IMR-90 (cell line): ENCODE measurements around the gene DLX1. TPM values are rescaled to one million over a fixed set of nuclear protein-coding genes. Genes with fewer than 3 reads are reported as not detected.

Source experiments
- ATAC-seq: fragments of 200-7000 bp; cut with Tn5 transposase; 2 replicates; pipeline ENCODE4 v1.9.1; 2020; ENCODE audit warnings: low read depth, mild to moderate bottlenecking, moderate library complexity
- BruUV-seq: library from RNA; stranded (reverse); fragments of 400-500 nt; replicated peaks from 2 replicates; lab custom pipeline; 2021; lab: Mats Ljungman, UMichigan
- CTCF ChIA-PET: fragments of 300-600 bp; formaldehyde crosslinking; extraction: SDS; loops from one replicate; lab custom pipeline; 2021; ENCODE audit warnings: antibody characterized with exemption; lab: Yijun Ruan, JAX
- POLR2A ChIA-PET: fragments of 300-600 bp; sonication (Branson Sonifier 250); formaldehyde crosslinking; loops from one replicate; lab custom pipeline; 2022; ENCODE audit warnings: antibody characterized with exemption; ENCODE audit not compliant: unreplicated experiment; lab: Charles Lee
- DNase-seq: peaks from one replicate; pipeline ENCODE4 v3.0.0; 2013
- H2AFZ ChIP-seq: replicated peaks from 2 replicates; pipeline ENCODE3; 2013; ENCODE audit warnings: low read length, mild to moderate bottlenecking; ENCODE audit not compliant: poor library complexity
- H2AK5ac ChIP-seq: 2 replicates; pipeline ENCODE4 v1.6.1; 2013; ENCODE audit warnings: low read depth, low read length, inconsistent platforms
- H2AK9ac ChIP-seq: replicated peaks from 2 replicates; pipeline ENCODE3; 2013; ENCODE audit warnings: mild to moderate bottlenecking, low read depth, low read length, moderate library complexity; ENCODE audit not compliant: poor library complexity
- H2BK120ac ChIP-seq: 2 replicates; pipeline ENCODE4 v1.6.1; 2013; ENCODE audit warnings: low read depth, low read length, inconsistent platforms
- H2BK15ac ChIP-seq: 3 replicates; pipeline ENCODE4 v1.6.1; 2013; ENCODE audit warnings: low read depth, low read length, inconsistent platforms
- H2BK20ac ChIP-seq: 2 replicates; pipeline ENCODE4 v1.6.1; 2013; ENCODE audit warnings: low read depth, mild to moderate bottlenecking, inconsistent platforms, low read length, moderate library complexity
- H2BK5ac ChIP-seq: 2 replicates; pipeline ENCODE4 v1.6.1; 2013; ENCODE audit warnings: mild to moderate bottlenecking, low read depth, low read length, inconsistent platforms; ENCODE audit not compliant: poor library complexity, severe bottlenecking
- H3K14ac ChIP-seq: replicated peaks from 2 replicates; pipeline ENCODE4 v1.6.1; 2013; ENCODE audit warnings: low read depth, low read length, inconsistent platforms
- H3K18ac ChIP-seq: 2 replicates; pipeline ENCODE4 v1.6.1; 2013; ENCODE audit warnings: low read depth, low read length, control low read depth
- H3K23ac ChIP-seq: 2 replicates; pipeline ENCODE4 v1.6.1; 2013; ENCODE audit warnings: low read depth, low read length, inconsistent platforms
- H3K27ac ChIP-seq: 2 replicates; pipeline ENCODE4 v1.5.1; 2013; ENCODE audit warnings: mild to moderate bottlenecking, control low read depth, low read length; ENCODE audit not compliant: insufficient read depth
- H3K27me3 ChIP-seq: 2 replicates; pipeline ENCODE4 v1.6.1; 2013; ENCODE audit warnings: low read length; ENCODE audit not compliant: control insufficient read depth, insufficient read depth
- H3K36me3 ChIP-seq: 2 replicates; pipeline ENCODE4 v1.6.1; 2013; ENCODE audit warnings: low read length, mixed read lengths; ENCODE audit not compliant: control insufficient read depth, insufficient read depth
- H3K4ac ChIP-seq: 2 replicates; pipeline ENCODE4 v1.6.1; 2013; ENCODE audit warnings: low read depth, low read length, inconsistent platforms
- H3K4me1 ChIP-seq: 2 replicates; pipeline ENCODE4 v1.6.1; 2013; ENCODE audit warnings: low read length, mixed read lengths; ENCODE audit not compliant: control insufficient read depth, insufficient read depth
- H3K4me2 ChIP-seq: 2 replicates; pipeline ENCODE4 v1.6.1; 2013; ENCODE audit warnings: low read depth, mild to moderate bottlenecking, control low read depth, low read length, moderate library complexity
- H3K4me3 ChIP-seq: 2 replicates; pipeline ENCODE4 v1.5.1; 2013; ENCODE audit warnings: low read depth, mild to moderate bottlenecking, control low read depth, low read length, moderate library complexity; ENCODE audit not compliant: insufficient read depth
- H3K56ac ChIP-seq: 2 replicates; pipeline ENCODE4 v1.6.1; 2013; ENCODE audit warnings: low read length, inconsistent platforms; ENCODE audit not compliant: insufficient read depth; ENCODE audit errors: extremely low read depth
- H3K79me1 ChIP-seq, 2 experiments: 2 replicates each; pipeline ENCODE4 v1.6.1; 2013; ENCODE audit warnings: low read length in 2 of 2, inconsistent platforms in 1 of 2, low read depth in 1 of 2
- H3K9ac ChIP-seq: 2 replicates; pipeline ENCODE4 v1.6.1; 2013; ENCODE audit warnings: low read depth, low read length, control low read depth
- H3K9me1 ChIP-seq: 2 replicates; pipeline ENCODE4 v1.6.1; 2013; ENCODE audit warnings: low read length, inconsistent platforms; ENCODE audit not compliant: insufficient read depth
- H3K9me3 ChIP-seq: 2 replicates; pipeline ENCODE4 v1.6.1; 2013; ENCODE audit warnings: low read length; ENCODE audit not compliant: control insufficient read depth, insufficient read depth
- H4K20me1 ChIP-seq: 2 replicates; pipeline ENCODE4 v1.6.1; 2013; ENCODE audit warnings: low read length, inconsistent platforms; ENCODE audit not compliant: insufficient read depth
- H4K5ac ChIP-seq: 2 replicates; pipeline ENCODE4 v1.6.1; 2013; ENCODE audit warnings: mild to moderate bottlenecking, low read depth, low read length, control low read depth
- H4K8ac ChIP-seq, 2 experiments: 2 replicates each; pipeline ENCODE4 v1.6.1; 2013; ENCODE audit warnings: low read depth in 2 of 2, low read length in 2 of 2, control low read depth in 1 of 2, inconsistent platforms in 1 of 2
- H4K91ac ChIP-seq: 2 replicates; pipeline ENCODE4 v1.6.1; 2013; ENCODE audit warnings: low read depth, low read length, inconsistent platforms; ENCODE audit not compliant: insufficient read depth
- BHLHE40 ChIP-seq: fragments of 150-350 bp; IDR thresholded peaks from 2 replicates; pipeline ENCODE4 v1.6.1; 2016; ENCODE audit warnings: mild to moderate bottlenecking, low read depth, low read length
- CHD1 ChIP-seq: IDR thresholded peaks from 2 replicates; pipeline ENCODE4 v1.6.1; 2012; ENCODE audit warnings: low read depth, low read length, improper control_type of control experiment
- FOS ChIP-seq: fragments of 150-350 bp; IDR thresholded peaks from 2 replicates; pipeline ENCODE4 v1.6.1; 2016; ENCODE audit warnings: low read depth, low read length
- MAFK ChIP-seq: IDR thresholded peaks from 2 replicates; pipeline ENCODE4 v1.6.1; 2012; ENCODE audit warnings: low read depth, low read length, improper control_type of control experiment
- MXI1 ChIP-seq: IDR thresholded peaks from 2 replicates; pipeline ENCODE4 v1.6.1; 2012; ENCODE audit warnings: low read depth, mild to moderate bottlenecking, low read length, moderate library complexity, borderline replicate concordance
- POLR2A ChIP-seq: IDR thresholded peaks from 2 replicates; pipeline ENCODE4 v1.6.1; 2012; ENCODE audit warnings: mild to moderate bottlenecking, low read depth, low read length
- RAD21 ChIP-seq: IDR thresholded peaks from 2 replicates; pipeline ENCODE4 v1.6.1; 2012; ENCODE audit warnings: low read length, improper control_type of control experiment
- RFX5 ChIP-seq: IDR thresholded peaks from 2 replicates; pipeline ENCODE4 v1.8.0; 2012; ENCODE audit warnings: low read depth, mild to moderate bottlenecking, low read length, moderate library complexity
- USF2 ChIP-seq: fragments of 150-350 bp; IDR thresholded peaks from 2 replicates; pipeline ENCODE4 v1.6.1; 2017; ENCODE audit warnings: mild to moderate bottlenecking, antibody characterized with exemption, low read length, low read depth
- WGBS, 2 experiments: methylation state at CpG; one replicate each; pipeline versions ENCODE4 v1.1.5 to v1.1.7; 2013; ENCODE audit warnings: missing lambda C conversion rate in 2 of 2; ENCODE audit not compliant: insufficient read length in 1 of 2; ENCODE audit errors: extremely low coverage in 2 of 2; 5-methylcytosine and 5-hydroxymethylcytosine counted together
- dilution Hi-C: fragments of 300-500 bp; cut with HindIII; formaldehyde crosslinking; loops from one replicate; pipeline ENCODE4 v1.14.3; 2018; ENCODE audit warnings: low sequenced_read_pairs; ENCODE audit not compliant: unreplicated experiment
- in situ Hi-C: fragments of 300-500 bp; cut with MboI; formaldehyde crosslinking; loops from 3 replicates; pipeline ENCODE4 v1.14.3; 2019; ENCODE audit warnings: low sequenced_read_pairs, inconsistent platforms, mixed read lengths
- intact Hi-C: fragments of 100-400 bp; cut with micrococcal nuclease; formaldehyde crosslinking; loops from 2 replicates; pipeline ENCODE4 v1.10.0; 2022
- polyA plus RNA-seq, 3 experiments: library from polyadenylated mRNA; depleted of rRNA; stranded (reverse); fragments of >200 nt; gene quantifications; 2 replicates each; pipeline ENCODE4 v1.2.3, GENCODE V29; 2012; ENCODE audit warnings: low replicate concordance in 1 of 3
- total RNA-seq: library from RNA; depleted of rRNA; stranded (reverse); fragments of >200 nt; gene quantifications from 2 replicates; pipeline ENCODE4 v1.2.3, GENCODE V29; 2012
- TF ChIP-seq, protein P1 (sequence below): fragments of 150-350 bp; IDR thresholded peaks from 2 replicates; pipeline ENCODE4 v1.6.1; 2016; ENCODE audit warnings: low read depth, mild to moderate bottlenecking, low read length, moderate library complexity, borderline replicate concordance

The DLX1 gene
- total and polyA plus RNA-seq, 2 of the 4 experiments (the other 2 are of a cell fraction): 0.36 to 2.2 TPM

GRCh38 chr2:172099472-172100079, 14.3 kb downstream of the DLX1 start:
- WGBS, 2 experiments: 20% methylated on average over 1 of the region's 13 CpGs; no CpG with 5 or more reads in 1 of the 2 experiments
- Histone ChIP-seq H3K9me1 (peaks cover 5% of the 10 kb centered on the region), H3K79me1 (no peaks in the 10 kb centered on the region), H3K9ac (no peak overlapping the region), H3K27ac (no peak overlapping the region; the same call in 1 of the 2 replicates), H3K27me3 (peaks cover 5% of the 10 kb centered on the region; the same call in 1 of the 2 replicates), H3K4me3 (no peak overlapping the region), H4K8ac (peak overlapping the region; percentile 73; a peak in 2 of 4 replicates), H2BK120ac (no peak overlapping the region), H3K36me3 (no peaks in the 10 kb centered on the region), H3K23ac (no peak overlapping the region), H2BK15ac (no peak overlapping the region), H2BK5ac (no peak overlapping the region), H3K4ac (no peak overlapping the region), H4K20me1 (no peaks in the 10 kb centered on the region; the same call in 1 of the 2 replicates), H3K14ac (no peak overlapping the region), H3K4me2 (peak overlapping the region; percentile 78), H2AK5ac (no peak overlapping the region), H3K4me1 (peaks cover 14% of the 10 kb centered on the region), H4K91ac (no peak overlapping the region), H4K5ac (no peak overlapping the region), H2AK9ac (no peak overlapping the region), H3K18ac (no peak overlapping the region), H2AFZ (no peak overlapping the region), H3K56ac (no peak overlapping the region), H2BK20ac (no peak overlapping the region), H3K9me3 (no peaks in the 10 kb centered on the region)
- ChIA-PET POLR2A (no interaction called here), CTCF (interaction anchor here (1.4 kb wide), 1 partner anchor 526 kb away, joined by 4 read pairs; no protein-coding TSS in a partner anchor)
- in situ Hi-C loops (no loop called here), dilution Hi-C loops (no loop called here), intact Hi-C loops (loop anchor here (5.0 kb wide), 1 partner anchor 368 kb away; no protein-coding TSS in a partner anchor)
- no peak for ATAC-seq
- TF ChIP-seq, protein P1, sequence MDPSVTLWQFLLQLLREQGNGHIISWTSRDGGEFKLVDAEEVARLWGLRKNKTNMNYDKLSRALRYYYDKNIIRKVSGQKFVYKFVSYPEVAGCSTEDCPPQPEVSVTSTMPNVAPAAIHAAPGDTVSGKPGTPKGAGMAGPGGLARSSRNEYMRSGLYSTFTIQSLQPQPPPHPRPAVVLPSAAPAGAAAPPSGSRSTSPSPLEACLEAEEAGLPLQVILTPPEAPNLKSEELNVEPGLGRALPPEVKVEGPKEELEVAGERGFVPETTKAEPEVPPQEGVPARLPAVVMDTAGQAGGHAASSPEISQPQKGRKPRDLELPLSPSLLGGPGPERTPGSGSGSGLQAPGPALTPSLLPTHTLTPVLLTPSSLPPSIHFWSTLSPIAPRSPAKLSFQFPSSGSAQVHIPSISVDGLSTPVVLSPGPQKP: no peak
- TF ChIP-seq RAD21 (no peak), BHLHE40 (no peak), RFX5 (no peak), MXI1 (no peak), USF2 (no peak), MAFK (no peak), FOS (no peak), POLR2A (no peak), CHD1 (no peak)
- BruUV-seq: no TSS peak
- DNase-seq: no peak
